ENCODE results near the gene LTBP4. TPM values are rescaled to one million over a fixed set of nuclear protein-coding genes. Genes with fewer than 3 reads are reported as not detected.
A peak's percentile ranks its signal among the peaks of the same experiment; 100 is the strongest.

The LTBP4 gene
- total and polyA plus RNA-seq, 2 of the 13 experiments (the other 11 are each of a cell fraction or from before 2014, with no cell fraction given), result 0.86 to 2.3 TPM

DNA sequence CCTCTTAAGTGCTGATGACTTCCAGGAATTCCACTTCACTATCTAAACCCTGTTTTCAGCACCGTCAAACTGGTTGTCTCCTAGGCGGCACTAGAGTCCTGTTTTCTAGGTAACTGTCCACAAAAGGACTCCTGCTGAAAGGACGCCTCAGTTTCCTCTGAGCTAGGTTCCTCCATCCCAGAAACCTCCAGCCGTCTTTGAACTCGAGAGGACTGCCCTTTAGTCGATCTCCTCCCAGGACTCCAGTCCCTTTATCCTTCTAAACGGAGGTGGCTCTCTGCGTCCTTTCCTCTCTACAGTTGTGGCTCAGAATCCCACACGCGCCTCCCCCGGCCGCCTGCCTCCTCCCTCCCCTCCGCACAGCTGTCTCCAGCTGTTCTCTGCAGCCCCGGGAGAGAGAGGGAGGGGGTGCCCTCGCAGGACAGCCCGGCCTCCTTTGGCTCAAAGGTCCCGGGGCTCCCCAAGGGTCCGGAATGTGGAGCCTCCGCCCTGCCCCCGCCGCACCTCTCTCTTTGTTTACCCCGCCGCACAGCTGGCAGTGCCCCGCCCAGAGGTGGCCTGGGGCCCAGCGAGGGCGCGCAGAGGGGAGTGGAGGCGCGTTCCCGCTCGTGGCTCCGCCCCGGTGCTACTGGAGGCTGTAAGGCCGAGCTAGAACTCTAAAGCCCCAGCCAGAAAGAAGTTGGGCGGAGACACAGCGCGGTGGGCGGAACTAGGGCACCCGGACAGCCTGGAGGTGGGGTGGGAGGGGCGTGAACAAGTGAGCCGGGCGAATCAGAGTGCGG, 2.4 kb downstream of the LTBP4 start (continued):
- TF ChIP-seq MTF1 (CRISPR knock-in tag; IDR thresholded peaks at IDR 0.05) (no peak), PHB2 (IDR thresholded peaks at IDR 0.05; ENCODE audit: partially characterized antibody) (no peak), ZNF546 (CRISPR knock-in tag; conservative IDR thresholded peaks at IDR 0.05) (no peak), KDM5A (IDR thresholded peaks at IDR 0.05; ENCODE audit: borderline replicate concordance, low read length) (no peak; the same call in 1 of the 2 replicates), ZNF672 (CRISPR knock-in tag; IDR thresholded peaks at IDR 0.05) (no peak), ZMYM4 (CRISPR knock-in tag; IDR thresholded peaks at IDR 0.05) (peak; percentile 86), ZNF30 (CRISPR knock-in tag; IDR thresholded peaks at IDR 0.05) (no peak), ZSCAN30 (CRISPR knock-in tag; IDR thresholded peaks at IDR 0.05) (no peak), SALL2 (CRISPR knock-in tag; IDR thresholded peaks at IDR 0.05) (peak; percentile 51; the same call in 1 of the 2 replicates), GATAD1 (CRISPR knock-in tag; IDR thresholded peaks at IDR 0.05) (peak; percentile 75), RCOR2 (CRISPR knock-in tag; IDR thresholded peaks at IDR 0.05) (peak; percentile 64; the same call in 1 of the 2 replicates)
- TF ChIP-seq, protein P1, sequence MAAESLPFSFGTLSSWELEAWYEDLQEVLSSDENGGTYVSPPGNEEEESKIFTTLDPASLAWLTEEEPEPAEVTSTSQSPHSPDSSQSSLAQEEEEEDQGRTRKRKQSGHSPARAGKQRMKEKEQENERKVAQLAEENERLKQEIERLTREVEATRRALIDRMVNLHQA (CRISPR knock-in tag; IDR thresholded peaks at IDR 0.05), result no peak
- TF ChIP-seq, protein P2, sequence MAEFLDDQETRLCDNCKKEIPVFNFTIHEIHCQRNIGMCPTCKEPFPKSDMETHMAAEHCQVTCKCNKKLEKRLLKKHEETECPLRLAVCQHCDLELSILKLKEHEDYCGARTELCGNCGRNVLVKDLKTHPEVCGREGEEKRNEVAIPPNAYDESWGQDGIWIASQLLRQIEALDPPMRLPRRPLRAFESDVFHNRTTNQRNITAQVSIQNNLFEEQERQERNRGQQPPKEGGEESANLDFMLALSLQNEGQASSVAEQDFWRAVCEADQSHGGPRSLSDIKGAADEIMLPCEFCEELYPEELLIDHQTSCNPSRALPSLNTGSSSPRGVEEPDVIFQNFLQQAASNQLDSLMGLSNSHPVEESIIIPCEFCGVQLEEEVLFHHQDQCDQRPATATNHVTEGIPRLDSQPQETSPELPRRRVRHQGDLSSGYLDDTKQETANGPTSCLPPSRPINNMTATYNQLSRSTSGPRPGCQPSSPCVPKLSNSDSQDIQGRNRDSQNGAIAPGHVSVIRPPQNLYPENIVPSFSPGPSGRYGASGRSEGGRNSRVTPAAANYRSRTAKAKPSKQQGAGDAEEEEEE (CRISPR knock-in tag; IDR thresholded peaks at IDR 0.05; ENCODE audit: borderline replicate concordance), result no peak; the same call in 1 of the 2 replicates
- TF ChIP-seq, protein P3, sequence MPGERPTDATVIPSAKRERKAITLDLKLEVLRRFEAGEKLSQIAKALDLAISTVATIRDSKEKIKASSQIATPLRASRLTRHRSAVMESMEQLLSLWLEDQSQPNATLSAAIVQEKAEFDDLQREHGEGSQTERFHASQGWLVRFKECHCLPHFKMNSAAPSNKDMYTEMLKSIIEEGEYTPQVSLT (CRISPR knock-in tag; IDR thresholded peaks at IDR 0.05; ENCODE audit: borderline replicate concordance, low read depth), result no peak
- TF ChIP-seq, protein P4, sequence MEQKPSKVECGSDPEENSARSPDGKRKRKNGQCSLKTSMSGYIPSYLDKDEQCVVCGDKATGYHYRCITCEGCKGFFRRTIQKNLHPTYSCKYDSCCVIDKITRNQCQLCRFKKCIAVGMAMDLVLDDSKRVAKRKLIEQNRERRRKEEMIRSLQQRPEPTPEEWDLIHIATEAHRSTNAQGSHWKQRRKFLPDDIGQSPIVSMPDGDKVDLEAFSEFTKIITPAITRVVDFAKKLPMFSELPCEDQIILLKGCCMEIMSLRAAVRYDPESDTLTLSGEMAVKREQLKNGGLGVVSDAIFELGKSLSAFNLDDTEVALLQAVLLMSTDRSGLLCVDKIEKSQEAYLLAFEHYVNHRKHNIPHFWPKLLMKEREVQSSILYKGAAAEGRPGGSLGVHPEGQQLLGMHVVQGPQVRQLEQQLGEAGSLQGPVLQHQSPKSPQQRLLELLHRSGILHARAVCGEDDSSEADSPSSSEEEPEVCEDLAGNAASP (CRISPR knock-in tag; IDR thresholded peaks at IDR 0.05; ENCODE audit: borderline replicate concordance), result peak; percentile 86
- TF ChIP-seq, protein P5, sequence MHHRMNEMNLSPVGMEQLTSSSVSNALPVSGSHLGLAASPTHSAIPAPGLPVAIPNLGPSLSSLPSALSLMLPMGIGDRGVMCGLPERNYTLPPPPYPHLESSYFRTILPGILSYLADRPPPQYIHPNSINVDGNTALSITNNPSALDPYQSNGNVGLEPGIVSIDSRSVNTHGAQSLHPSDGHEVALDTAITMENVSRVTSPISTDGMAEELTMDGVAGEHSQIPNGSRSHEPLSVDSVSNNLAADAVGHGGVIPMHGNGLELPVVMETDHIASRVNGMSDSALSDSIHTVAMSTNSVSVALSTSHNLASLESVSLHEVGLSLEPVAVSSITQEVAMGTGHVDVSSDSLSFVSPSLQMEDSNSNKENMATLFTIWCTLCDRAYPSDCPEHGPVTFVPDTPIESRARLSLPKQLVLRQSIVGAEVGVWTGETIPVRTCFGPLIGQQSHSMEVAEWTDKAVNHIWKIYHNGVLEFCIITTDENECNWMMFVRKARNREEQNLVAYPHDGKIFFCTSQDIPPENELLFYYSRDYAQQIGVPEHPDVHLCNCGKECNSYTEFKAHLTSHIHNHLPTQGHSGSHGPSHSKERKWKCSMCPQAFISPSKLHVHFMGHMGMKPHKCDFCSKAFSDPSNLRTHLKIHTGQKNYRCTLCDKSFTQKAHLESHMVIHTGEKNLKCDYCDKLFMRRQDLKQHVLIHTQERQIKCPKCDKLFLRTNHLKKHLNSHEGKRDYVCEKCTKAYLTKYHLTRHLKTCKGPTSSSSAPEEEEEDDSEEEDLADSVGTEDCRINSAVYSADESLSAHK (CRISPR knock-in tag; IDR thresholded peaks at IDR 0.05; ENCODE audit: borderline replicate concordance), result no peak
- TF ChIP-seq, protein P6, sequence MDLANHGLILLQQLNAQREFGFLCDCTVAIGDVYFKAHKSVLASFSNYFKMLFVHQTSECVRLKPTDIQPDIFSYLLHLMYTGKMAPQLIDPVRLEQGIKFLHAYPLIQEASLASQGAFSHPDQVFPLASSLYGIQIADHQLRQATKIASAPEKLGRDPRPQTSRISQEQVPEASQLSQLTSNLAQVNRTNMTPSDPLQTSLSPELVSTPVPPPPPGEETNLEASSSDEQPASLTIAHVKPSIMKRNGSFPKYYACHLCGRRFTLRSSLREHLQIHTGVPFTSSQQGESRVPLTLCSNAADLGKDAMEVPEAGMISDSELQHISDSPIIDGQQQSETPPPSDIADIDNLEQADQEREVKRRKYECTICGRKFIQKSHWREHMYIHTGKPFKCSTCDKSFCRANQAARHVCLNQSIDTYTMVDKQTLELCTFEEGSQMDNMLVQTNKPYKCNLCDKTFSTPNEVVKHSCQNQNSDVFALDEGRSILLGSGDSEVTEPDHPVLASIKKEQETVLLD (CRISPR knock-in tag; IDR thresholded peaks at IDR 0.05; ENCODE audit: low read depth), result peak; percentile 72; the same call in 1 of the 2 replicates
- TF ChIP-seq, protein P7, sequence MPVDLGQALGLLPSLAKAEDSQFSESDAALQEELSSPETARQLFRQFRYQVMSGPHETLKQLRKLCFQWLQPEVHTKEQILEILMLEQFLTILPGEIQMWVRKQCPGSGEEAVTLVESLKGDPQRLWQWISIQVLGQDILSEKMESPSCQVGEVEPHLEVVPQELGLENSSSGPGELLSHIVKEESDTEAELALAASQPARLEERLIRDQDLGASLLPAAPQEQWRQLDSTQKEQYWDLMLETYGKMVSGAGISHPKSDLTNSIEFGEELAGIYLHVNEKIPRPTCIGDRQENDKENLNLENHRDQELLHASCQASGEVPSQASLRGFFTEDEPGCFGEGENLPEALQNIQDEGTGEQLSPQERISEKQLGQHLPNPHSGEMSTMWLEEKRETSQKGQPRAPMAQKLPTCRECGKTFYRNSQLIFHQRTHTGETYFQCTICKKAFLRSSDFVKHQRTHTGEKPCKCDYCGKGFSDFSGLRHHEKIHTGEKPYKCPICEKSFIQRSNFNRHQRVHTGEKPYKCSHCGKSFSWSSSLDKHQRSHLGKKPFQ (CRISPR knock-in tag; IDR thresholded peaks at IDR 0.05; ENCODE audit: insufficient replicate concordance), result no peak

Data from HepG2 (cell line).